ENCODE data around the gene FA2H.
"Not testable (repeated sequence)": the region's sequence is repeated elsewhere in the genome, so short reads cannot be mapped to it uniquely, and the experiment has no call there.

The FA2H gene

GRCh38 chr16:74774223-74775139 lies at the start of gene FA2H:
Gene FA2H (minus strand): TSS chr16:74774820. CDS start chr16:74774755, 65 bp downstream.
- peak; percentile 90 for DNase-seq

GRCh38 chr16:74817851-74818250 lies 43.2 kb upstream of the FA2H start:
- no peak for DNase-seq

- peak; percentile 64 for DNase-seq
These were observed 38.6 kb upstream of the FA2H start for GRCh38 chr16:74813109-74813641.

- DNase-seq = no peak
These were observed 37.3 kb upstream of the FA2H start for GRCh38 chr16:74811911-74812310.

GRCh38 chr16:74811216-74811615 lies 36.6 kb upstream of the FA2H start:
- DNase-seq = not testable (repeated sequence)

GRCh38 chr16:74807052-74807646 lies 32.5 kb upstream of the FA2H start:
- no peak for DNase-seq

- no peak for DNase-seq
These were observed 25.7 kb upstream of the FA2H start for GRCh38 chr16:74800216-74800871.

- no peak for DNase-seq
These were observed 22.8 kb upstream of the FA2H start for GRCh38 chr16:74797414-74797813.

GRCh38 chr16:74795104-74795503 lies 20.5 kb upstream of the FA2H start:
- no peak for DNase-seq

- DNase-seq = no peak
These were observed 20.0 kb upstream of the FA2H start for GRCh38 chr16:74794668-74795067.

- no peak for DNase-seq
These were observed 19.0 kb upstream of the FA2H start for GRCh38 chr16:74793571-74793970.

- DNase-seq = no peak
These were observed 17.6 kb upstream of the FA2H start for GRCh38 chr16:74792225-74792624.

GRCh38 chr16:74791749-74792148 lies 17.1 kb upstream of the FA2H start:
- not testable (repeated sequence) for DNase-seq

- DNase-seq = no peak
These were observed 13.5 kb upstream of the FA2H start for GRCh38 chr16:74788108-74788507.

- DNase-seq = no peak
These were observed 10.4 kb upstream of the FA2H start for GRCh38 chr16:74785031-74785430.

GRCh38 chr16:74778646-74779045 lies 4.0 kb upstream of the FA2H start:
- peak; percentile 68 for DNase-seq

- DNase-seq = no peak
These were observed 2.3 kb upstream of the FA2H start for GRCh38 chr16:74776926-74777325.

GRCh38 chr16:74775255-74775654 lies 635 bp upstream of the FA2H start:
- no peak for DNase-seq

- no peak for DNase-seq
These were observed 986 bp downstream of the FA2H start for GRCh38 chr16:74773446-74774222.

- DNase-seq = no peak
These were observed 2.8 kb downstream of the FA2H start for GRCh38 chr16:74771656-74772315.

GRCh38 chr16:74770831-74771526 lies 3.6 kb downstream of the FA2H start:
- DNase-seq = no peak

Data from DMS153 (cell line).